Right atrium auricular region (tissue), 2 donors: Measurements from ENCODE around the gene TRANK1. TPM values are rescaled to one million over a fixed set of nuclear protein-coding genes. Genes with fewer than 3 reads are reported as not detected.
"Not testable (repeated sequence)": the region's sequence is repeated elsewhere in the genome, so short reads cannot be mapped to it uniquely, and the experiment has no call there.

Source experiments
- DNase-seq: peaks from one replicate; pipeline ENCODE4 v3.0.0-alpha.2; 2019; ENCODE audit warnings: low spot score
- H3K27ac ChIP-seq, 2 donors: fragments of 200-600 bp; sonication (generic); 1 replicate in 1 of 2; 2 replicates in 1 of 2; pipeline ENCODE4 v1.5.1; 2016 to 2019
- H3K27me3 ChIP-seq, 2 donors: fragments of 200-600 bp; sonication (generic); one replicate each; pipeline versions ENCODE4 v1.5.1 to v1.6.0; 2017 to 2019
- H3K36me3 ChIP-seq: fragments of 200-600 bp; sonication (generic); one replicate; pipeline ENCODE4 v1.5.1; 2016
- H3K4me1 ChIP-seq, 2 donors: fragments of 200-600 bp; sonication (generic); one replicate each; pipeline versions ENCODE4 v1.5.1 to v1.6.0; 2017 to 2019
- H3K4me3 ChIP-seq, 2 donors: fragments of 200-600 bp; sonication (generic); 1 replicate in 1 of 2; 2 replicates in 1 of 2; pipeline ENCODE4 v1.5.1; 2017 to 2019; ENCODE audit warnings: mild to moderate bottlenecking in 1 of 2, moderate library complexity in 1 of 2
- H3K9me3 ChIP-seq, 2 donors: fragments of 200-600 bp; sonication (generic); one replicate each; pipeline ENCODE4 v1.5.1; 2019
- total RNA-seq, 2 donors: library from RNA; depleted of rRNA; stranded (reverse); fragments of >200 nt; gene quantifications; one replicate each; pipeline ENCODE4 v1.1.0, GENCODE V29; 2016
- TF ChIP-seq, protein P1 (sequence below), 2 donors: fragments of 200-600 bp; sonication (generic); IDR thresholded peaks; one replicate each; pipeline ENCODE4 v1.5.1; 2019; ENCODE audit warnings: antibody characterized with exemption in 2 of 2

TRANK1 gene
- total RNA-seq, 2 donors from 2014 or later = 5.7 to 10.3 TPM

GRCh38 chr3:36954452-36955134 lies 9.7 kb upstream of the TRANK1 start:
- TF ChIP-seq, protein P1, sequence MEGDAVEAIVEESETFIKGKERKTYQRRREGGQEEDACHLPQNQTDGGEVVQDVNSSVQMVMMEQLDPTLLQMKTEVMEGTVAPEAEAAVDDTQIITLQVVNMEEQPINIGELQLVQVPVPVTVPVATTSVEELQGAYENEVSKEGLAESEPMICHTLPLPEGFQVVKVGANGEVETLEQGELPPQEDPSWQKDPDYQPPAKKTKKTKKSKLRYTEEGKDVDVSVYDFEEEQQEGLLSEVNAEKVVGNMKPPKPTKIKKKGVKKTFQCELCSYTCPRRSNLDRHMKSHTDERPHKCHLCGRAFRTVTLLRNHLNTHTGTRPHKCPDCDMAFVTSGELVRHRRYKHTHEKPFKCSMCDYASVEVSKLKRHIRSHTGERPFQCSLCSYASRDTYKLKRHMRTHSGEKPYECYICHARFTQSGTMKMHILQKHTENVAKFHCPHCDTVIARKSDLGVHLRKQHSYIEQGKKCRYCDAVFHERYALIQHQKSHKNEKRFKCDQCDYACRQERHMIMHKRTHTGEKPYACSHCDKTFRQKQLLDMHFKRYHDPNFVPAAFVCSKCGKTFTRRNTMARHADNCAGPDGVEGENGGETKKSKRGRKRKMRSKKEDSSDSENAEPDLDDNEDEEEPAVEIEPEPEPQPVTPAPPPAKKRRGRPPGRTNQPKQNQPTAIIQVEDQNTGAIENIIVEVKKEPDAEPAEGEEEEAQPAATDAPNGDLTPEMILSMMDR (IDR thresholded peaks at IDR 0.05) = no peak
- DNase-seq = no peak
- H3K4me3 ChIP-seq = no peak overlapping the region
- peaks cover 0 to 9% of the 10 kb centered on the region in 2 donors for H3K4me1 ChIP-seq
- H3K36me3 ChIP-seq = no peaks in the 10 kb centered on the region
- no peak overlapping the region for H3K27ac ChIP-seq
- H3K27me3 ChIP-seq = no peaks in the 10 kb centered on the region
- no peaks in the 10 kb centered on the region for H3K9me3 ChIP-seq

DNA sequence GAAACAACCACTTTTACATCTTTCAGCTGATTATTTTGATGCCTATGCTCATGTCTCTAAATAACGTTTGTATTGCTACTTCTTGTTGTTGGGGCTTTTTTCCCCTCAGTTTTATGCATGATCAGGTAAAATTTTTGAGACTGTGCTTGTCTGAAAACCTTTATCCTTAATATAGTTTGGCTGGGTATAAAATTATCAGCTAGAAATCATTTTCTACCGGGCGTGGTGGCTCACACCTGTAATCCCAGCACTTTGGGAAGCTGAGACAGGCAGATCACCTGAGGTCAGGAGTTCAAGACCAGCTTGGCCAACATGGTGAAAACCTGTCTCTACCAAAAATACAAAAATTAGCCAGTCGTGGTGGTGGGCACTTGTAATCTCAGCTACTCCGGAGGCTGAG lies 3.0 kb upstream of the TRANK1 start:
- not testable (repeated sequence) for H3K36me3 ChIP-seq, H3K27ac ChIP-seq, H3K27me3 ChIP-seq, H3K4me3 ChIP-seq
- DNase-seq = peak; percentile 40
- peaks cover 0 to 13% of the 10 kb centered on the region in 2 donors for H3K4me1 ChIP-seq
- H3K9me3 ChIP-seq = peaks cover 0 to 12% of the 10 kb centered on the region in 2 donors

DNA sequence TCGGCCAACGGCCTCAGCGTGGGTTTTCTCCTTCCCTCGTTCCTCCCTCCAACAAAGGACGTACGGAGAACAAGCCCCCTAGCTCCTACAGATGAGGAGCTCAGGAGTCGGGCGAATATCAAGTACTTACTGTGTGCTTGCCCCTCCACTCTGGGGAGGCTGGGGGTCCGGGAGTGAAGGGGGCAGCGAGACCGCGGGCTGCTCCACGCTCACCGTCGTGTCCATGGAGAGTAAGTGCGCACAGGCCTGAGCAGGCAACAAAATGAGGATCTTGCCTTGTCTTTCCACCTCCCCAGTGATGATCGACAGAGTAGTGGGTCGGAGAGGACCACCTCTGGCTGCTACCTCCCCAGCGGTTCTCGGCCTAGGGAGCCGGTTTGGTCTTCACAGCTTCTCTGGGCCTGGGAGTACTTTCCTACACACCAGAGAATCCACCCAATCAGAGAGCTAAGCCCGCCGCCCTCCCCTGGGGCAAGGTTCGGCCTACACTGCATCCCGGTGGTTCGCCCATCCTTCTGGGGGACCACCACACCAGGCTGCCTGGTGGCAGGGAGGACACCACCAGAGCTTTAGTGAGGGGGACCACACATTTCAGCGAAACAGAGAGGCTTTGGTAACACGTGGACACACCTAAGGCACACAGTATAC lies 603 bp upstream of the TRANK1 start:
- TF ChIP-seq, protein P1 (IDR thresholded peaks at IDR 0.05) = no peak
- Histone ChIP-seq H3K27ac (peak overlapping the region in 1 of 2 donors; percentile 76), H3K9me3 (peaks cover 0 to 12% of the 10 kb centered on the region in 2 donors), H3K4me1 (peaks cover 0 to 14% of the 10 kb centered on the region in 2 donors), H3K4me3 (peak overlapping the region; percentile 71 to 79), H3K27me3 (no peaks in the 10 kb centered on the region), H3K36me3 (no peaks in the 10 kb centered on the region)
- DNase-seq = no peak

DNA sequence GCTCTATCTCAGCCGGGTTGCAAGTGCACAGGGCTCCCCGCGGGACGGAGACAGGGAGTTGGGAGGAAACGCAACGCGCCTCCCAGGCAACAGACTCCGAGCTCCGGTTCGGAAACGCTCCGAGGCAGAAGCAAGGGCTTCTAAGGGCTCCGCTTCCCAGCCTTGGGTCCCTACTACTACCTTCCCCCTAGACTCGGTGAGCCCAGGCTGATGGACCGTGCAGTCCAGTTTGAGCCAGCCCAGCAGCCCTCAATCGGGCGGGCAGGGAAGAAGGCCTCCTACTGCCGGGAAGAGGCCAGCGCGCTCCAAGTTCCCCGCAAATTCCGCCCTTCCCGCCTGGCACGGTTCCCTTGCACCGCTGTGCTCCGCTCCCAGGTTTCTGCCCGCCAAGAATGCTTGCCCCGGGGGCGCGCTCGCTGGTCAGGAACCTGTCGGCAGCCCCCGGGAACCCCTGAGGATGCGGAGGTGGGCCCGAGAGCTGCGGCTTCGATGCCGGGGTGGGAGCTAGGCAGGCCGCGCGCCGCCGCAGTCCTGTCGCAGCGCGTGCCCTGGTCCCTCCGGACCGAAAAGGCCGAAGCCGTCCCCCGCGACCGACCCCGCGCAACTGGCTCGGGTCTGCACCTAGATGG lies 728 bp downstream of the TRANK1 start:
- Histone ChIP-seq H3K27me3 (no peaks in the 10 kb centered on the region), H3K27ac (peak overlapping the region; percentile 70 to 76), H3K9me3 (peaks cover 0 to 12% of the 10 kb centered on the region in 2 donors), H3K36me3 (no peaks in the 10 kb centered on the region), H3K4me1 (peaks cover 0 to 14% of the 10 kb centered on the region in 2 donors), H3K4me3 (peak overlapping the region; percentile 71 to 79)
- peak; percentile 61 for DNase-seq
- TF ChIP-seq, protein P1 (IDR thresholded peaks at IDR 0.05) = no peak

DNA sequence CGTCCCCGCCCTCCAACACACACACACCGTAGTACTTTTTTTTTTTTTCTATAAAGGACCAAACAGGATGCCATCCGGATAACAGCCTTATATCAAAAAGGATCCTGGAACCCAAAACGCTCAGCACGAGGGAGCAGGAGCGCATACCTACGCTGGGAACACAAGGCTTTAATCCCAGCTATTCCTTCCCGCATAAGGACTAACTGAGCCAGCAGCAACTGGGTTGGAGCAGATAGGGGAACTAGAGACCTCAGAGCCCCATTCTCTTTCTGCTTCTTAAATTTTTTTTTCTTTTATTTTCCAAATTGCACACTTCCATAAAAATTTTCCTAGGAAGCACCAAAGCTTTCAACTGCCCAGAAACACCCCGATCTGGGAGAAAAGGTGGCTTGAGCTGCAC lies 1.3 kb downstream of the TRANK1 start:
- no peak for DNase-seq
- Histone ChIP-seq H3K9me3 (peaks cover 0 to 12% of the 10 kb centered on the region in 2 donors), H3K27ac (peak overlapping the region; percentile 70 to 76), H3K4me3 (peak overlapping the region; percentile 71 to 79), H3K4me1 (peaks cover 0 to 14% of the 10 kb centered on the region in 2 donors), H3K36me3 (no peaks in the 10 kb centered on the region), H3K27me3 (no peaks in the 10 kb centered on the region)
- TF ChIP-seq, protein P1 (IDR thresholded peaks at IDR 0.05) = no peak

GRCh38 chr3:36942638-36943248 lies 2.1 kb downstream of the TRANK1 start:
- peaks cover 0 to 14% of the 10 kb centered on the region in 2 donors for H3K4me1 ChIP-seq
- DNase-seq = peak; percentile 13
- TF ChIP-seq, protein P1 (IDR thresholded peaks at IDR 0.05) = no peak
- H3K36me3 ChIP-seq = no peaks in the 10 kb centered on the region
- H3K9me3 ChIP-seq = peaks cover 0 to 9% of the 10 kb centered on the region in 2 donors
- no peaks in the 10 kb centered on the region for H3K27me3 ChIP-seq
- no peak overlapping the region for H3K4me3 ChIP-seq
- H3K27ac ChIP-seq = no peak overlapping the region
